NCI-H1417 (cell line): Measurements from ENCODE around the gene RFNG.
A peak's percentile ranks its signal among the peaks of the same experiment; 100 is the strongest.

ENCODE experiments used
- DNase-seq, 3 experiments: peaks; one replicate each; lab custom pipeline; 2025; lab: John Stamatoyannopoulos, UW

The RFNG gene

DNA sequence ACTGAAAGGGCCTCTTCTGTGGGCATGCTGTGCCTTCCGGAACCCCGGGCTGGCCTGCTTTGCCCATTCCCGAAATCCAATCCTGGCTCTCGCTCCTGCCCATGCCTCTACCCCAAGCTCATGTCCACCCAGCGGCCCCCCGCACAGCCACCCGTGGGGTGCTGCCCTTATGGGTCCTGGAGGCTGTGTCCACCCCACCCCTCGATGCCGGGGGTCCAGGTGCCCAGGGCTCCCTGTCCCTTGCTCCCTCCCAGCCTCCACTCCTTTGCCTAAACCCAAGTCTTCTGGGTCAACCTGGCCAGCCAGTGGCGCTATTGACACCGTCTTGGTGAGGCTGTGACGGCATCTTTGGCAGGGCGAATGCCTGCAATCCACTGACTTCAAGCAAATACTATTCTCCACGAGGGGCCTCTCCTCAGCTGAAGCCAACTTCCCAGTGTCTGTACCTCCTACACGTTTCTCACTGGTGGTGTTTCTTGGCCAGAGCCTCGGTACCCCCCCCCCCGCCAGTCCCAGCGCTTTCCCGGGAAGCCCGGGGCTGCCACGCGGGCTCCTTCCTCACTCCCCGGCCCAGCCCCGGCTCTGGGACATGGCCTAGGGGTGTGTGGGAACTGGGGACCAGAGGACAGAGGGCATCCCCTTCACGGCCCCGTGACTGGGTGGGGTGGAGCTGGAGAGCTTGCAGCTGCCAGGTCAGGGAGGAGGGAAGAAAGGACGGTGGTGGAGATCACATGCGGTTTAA lies 26.2 kb upstream of the RFNG start:
- no peak for DNase-seq

DNA sequence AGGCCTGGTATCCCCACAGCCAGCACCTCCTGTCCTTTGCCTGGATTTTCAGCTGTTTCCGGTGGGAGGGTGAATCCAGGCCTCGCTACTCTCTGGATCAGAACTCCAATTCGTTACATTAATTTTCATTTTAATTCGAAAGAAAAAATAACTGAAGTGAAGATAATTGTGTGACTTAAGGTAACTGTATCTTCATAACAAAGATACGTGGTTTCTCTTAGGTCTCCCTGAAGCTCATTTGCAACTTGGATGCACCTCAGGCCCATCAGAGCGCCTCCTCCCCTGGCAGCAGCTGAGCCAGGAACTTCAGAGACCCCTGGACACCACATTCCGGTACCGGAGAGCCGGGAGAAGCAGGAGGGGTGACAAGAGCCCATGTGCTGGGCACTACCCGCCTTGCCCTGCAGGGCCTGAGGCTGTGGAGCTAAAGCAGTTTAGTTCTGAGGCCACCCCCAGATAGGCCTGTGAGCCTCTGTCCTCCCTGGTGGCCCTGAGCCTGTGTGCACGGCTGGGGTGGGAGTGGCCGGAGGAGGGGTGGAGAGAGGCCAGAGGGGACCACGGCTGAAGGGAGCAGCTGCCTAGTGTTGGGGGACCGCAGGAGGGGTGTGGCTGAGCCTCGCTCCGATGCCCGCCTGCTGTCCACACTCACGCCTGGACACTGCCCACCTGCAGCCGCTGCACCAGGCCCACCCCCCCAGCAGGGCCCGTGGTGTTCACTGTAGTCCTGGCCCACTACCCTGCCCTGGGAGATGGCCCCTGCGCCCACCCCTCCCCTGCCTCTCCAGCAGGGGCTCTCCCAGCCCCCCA lies 25.4 kb upstream of the RFNG start:
- no peak for DNase-seq

DNA sequence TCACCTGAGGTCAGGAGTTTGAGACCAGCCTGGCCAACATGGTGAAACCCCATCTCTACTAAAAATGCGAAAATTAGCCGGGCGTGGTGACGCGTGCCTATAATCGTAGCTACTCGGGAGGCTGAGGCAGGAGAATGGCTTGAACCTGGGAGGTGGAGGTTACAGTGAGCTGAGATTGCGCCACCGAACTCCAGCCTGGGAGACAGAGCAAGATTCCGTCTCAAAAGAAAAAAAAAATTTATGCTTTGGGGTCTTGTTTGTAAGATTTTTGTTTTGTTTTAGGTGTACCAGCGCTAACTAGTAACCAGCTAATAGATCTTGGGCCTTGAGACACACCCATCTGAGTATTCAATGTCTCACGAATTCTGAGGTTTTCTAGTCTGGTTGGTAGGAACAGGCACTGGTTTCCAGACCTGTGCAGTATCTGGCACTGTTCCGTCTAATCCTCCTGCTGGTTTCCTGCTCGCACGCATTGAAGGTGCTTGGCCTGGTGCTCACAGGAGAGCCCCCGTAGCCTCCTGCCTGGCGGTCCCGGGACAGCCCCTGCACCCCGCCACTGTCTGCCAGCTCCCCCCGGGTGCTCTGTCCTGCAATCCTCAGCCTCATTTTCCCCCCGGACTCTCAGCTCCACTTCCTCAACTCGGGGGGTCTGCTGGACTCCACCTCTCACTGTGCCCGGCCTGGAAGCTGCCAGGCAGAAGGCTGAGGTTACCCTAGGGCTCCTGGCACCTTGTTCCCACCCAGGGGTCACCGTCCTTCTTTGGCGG lies 24.6 kb upstream of the RFNG start:
- no peak for DNase-seq

DNA sequence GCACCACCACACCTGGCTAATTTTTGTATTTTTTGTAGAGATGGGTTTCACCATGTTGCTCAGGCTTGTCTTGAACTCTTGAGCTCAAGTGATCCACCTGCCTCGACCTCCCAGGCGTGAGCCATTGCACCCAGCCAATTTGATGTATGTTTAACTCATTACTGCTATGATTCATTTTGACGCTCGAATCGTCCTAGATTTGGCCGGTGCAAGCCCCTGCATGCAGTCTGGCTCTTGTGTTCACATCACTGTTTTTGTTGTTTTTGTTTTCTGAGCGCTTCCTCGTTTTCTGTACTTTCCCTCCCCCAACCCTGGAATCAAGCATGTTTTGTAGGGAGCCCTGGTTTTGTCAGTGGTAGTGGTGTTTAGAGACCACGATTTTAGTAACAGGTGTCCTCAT lies 21.8 kb upstream of the RFNG start:
- no peak for DNase-seq

DNA sequence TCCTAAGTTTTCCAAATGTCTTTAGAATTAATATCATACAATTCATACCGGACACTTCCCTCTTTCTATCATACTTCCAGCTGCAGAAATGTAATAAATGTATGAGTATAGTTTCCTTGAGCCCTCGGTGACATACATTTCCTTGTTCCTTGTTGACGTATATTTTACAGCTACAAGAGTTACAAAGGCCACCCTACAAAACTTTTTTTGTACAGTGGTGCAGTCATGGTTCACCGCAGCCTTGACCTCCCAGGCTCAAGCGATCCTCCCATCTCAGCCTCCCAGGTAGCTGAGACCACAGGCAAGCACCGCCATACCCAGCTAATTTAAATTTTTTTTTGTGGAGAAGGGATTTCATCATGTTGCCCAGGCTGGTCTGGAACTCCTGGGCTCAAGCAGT lies 21.2 kb upstream of the RFNG start:
- no peak for DNase-seq

DNA sequence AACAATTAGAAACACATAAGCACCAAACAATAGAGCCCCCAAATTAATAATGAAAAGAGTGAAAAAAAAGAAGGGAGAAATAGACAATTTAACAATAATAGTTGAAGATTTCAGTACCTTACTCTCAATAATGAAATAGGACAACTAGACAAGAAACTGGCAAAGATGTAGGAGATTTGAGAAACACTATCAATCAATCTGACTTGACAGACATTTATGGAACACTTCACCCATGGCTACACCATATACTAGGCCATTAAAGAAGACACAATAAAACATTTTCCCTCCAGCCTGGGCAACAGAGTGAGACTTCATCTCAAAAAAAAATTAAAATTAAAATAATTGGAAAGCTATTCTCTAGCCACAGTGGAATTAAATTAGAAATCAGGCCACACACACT lies 19.0 kb upstream of the RFNG start:
- DNase-seq: no peak

DNA sequence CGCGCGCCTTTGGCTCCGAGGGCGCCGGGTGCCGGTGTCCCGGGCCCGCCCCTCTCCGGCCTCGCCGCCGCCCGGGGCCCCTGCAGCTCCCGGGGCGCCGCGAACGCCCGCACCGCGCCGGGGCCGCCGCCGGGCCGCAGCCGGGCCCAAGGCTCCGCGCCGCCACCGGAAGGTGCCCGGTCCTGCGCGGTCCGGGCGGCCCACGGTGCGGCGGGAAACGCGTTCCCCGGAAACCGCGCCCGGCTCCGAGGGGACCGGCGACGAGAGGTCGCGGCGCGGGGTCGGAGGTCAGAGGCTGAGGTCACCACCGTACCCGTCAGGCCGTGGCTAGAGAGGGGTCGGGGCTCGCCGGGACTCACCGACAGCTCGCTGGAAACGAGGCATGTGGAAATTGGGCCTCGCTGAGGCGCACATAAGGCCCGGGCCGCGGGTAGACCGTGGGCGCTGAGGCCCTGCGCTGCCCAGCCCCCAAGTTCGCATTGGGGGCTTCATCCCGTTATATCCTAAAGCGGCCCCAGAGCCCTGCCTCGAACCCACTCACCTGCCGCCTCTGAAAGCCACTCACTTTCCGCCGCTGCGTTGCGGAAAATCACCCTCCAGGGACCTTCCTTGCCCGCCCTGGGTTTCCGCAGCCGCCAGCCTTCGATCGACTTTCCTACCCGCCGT lies 14.2 kb upstream of the RFNG start, which contains the start of gene DUS1L:
DUS1L (minus strand) TSS at position 167 of the 666 bp plus-strand sequence. CDS start 745 bp downstream, outside the sequence.
- DNase-seq: peak; percentile 54 to 68 (median 54)

DNA sequence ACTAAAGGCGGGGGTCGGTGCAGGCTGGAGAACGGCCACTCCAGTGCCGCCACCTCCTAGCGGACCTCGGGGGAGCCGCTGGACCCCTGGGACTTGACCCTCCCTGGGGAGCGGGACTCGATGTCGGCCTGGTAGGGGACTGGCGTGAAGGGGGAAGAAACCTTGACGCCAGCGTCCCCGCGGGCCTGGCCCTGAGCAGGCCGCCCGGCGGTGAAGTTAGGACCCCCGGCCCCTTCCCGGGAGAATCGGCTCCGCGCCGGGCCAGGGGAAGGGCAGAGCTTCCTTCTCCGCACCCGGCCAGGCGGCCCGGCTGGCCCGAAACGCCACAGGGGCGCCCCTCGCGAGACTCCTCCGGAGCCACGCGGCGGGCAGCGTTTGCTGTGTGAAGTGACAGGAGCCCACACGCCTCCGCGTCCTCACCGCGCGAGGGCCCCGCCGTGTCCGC lies 13.6 kb upstream of the RFNG start:
- peak in 2 of 3 experiments; percentile 48 to 54 for DNase-seq

DNA sequence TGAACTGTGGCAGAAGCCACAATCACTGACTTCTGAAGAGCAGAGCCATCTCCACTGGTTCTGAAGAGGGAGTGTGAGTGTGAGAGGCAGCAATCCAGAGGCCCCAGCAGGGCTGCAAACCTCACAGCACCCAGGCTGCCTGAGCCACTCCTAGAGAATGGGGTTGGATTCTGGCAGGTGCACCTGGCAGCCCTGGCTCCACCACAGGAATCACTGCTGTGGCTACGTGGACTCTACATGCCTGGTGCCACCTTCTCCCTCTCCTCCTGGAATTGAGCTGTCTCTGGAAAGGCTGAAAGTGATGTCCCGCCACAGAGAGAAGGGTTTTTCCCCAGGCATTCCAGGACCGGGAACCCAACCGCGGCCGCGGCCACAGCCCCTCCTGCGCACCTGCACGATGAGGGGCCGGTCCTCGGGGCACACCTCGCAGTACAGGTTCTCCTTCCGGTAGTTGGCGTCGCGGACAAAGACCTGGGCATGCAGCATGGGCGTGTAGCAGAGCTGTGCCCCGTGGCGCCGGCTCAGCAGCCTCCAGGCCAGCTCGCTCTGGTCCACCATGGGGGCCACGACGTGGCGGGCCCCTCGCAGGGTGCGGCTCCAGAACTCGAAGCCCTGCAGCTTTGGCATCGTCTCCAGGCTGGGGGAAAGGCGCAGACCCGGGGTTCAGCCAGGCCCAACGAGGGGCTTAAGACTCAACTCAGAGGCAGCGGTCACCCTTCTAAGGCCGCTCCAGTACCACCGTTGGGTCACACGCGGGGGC lies 13.0 kb upstream of the RFNG start:
- peak; percentile 4 to 50 (median 41) for DNase-seq

DNA sequence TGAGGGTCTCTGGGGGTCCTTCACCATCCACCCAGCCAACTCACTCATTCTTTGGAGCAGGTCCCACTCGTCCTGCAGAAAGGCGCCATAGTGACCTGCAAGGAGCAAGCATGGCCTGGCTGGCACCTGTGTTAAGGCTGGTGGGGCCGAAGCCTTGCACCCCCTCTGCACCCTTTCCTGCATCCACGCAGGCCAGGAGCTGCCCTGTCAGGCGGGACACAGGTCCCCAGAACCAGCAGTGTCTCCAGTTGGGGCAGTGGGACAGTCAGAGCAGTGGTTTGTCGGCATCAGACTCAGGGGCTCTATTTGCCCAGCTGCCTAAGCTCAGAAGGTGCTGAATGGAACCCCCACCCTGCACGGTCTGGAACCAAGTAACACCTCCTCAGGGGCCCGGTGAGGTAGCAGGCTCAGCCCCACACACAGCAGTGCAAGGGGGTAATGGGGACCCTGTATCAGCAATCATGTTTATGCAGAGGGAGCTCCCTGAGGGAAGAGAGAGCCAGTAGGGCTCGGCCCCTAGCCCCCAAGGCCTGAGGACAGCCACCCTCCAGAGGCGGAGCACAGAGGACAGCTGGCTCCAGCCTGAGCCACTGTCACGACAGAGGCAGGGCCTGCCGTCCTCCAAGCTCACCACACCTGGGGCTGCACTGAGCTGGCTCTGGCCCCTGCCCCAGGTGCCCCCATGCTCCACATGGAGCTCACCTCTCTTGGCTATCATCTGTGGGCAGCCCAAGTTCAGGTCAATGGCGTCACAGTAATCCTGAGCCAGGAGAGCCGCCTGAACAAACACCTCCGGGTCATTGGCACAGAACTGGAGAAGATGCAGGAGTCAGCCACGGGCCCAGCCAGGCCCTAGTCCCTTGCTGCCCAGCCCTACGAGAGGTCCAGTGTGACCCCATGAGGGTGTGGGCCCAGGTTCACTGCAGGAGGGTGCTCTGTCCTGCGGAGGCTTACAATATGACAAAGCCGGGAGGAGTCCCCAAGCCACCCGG lies 12.1 kb upstream of the RFNG start:
- DNase-seq: no peak

DNA sequence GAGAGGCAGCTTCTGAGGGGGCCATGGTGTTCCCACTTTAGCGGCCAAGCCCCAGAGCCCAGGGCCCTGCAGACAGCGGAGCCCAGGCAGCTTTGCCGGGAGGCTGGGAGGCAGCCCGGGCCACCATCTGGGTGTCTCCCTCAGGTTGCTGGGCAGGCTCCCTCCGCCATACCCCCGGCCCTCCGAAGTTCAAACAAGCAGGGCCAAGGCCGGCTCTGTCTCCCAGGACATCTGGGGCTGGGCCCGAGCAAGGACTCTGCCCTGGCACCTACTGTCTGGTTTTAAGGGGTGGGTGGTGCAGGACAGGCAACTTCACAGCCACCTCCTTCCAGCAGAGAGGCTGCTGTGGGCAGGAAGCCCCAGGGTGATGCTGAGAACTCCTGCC lies 11.4 kb upstream of the RFNG start:
- no peak for DNase-seq

DNA sequence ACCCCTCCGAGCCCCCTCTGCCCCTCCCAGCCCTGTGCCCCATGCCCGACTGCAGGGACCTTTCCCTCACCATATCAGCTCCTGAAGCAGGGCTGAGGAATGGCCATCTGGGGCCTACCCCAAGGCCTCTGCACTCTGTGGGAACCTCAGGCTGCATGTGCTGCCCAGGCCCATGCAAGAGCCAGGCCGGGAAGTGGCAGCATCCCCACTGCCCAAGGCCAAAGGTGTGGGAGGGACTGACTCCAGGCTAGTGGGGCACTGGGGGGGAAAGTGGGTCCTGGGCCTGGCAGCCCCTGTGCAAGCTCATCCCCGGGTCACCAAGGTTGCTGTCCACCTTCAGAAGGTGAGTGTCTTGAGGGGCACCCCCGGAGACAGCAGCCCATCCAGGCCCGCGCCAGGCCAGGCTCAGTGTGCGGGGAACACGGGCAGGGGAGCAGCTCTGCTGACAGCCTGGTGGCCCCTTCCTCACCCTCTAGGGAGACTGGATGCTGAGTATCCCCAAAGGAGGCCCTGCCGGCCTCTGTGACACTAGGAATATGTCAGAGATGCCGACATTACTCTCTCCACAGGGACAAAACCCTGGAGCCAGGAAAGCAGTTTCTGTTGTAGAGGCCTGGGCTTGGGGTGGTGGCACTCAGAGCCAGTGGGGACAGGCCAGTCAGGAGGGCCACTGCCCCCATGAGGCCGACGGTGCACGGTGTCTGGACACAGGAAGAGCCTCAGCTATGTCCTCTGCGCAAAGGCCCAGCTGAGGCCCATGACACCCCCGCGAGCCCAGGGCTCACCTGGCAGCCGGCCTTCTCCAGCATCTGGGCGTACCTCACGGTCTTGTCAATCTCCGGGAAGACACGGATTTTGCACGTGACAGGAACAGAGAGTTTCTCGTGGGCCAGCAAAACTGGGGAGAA lies 10.7 kb upstream of the RFNG start:
- DNase-seq: no peak

DNA sequence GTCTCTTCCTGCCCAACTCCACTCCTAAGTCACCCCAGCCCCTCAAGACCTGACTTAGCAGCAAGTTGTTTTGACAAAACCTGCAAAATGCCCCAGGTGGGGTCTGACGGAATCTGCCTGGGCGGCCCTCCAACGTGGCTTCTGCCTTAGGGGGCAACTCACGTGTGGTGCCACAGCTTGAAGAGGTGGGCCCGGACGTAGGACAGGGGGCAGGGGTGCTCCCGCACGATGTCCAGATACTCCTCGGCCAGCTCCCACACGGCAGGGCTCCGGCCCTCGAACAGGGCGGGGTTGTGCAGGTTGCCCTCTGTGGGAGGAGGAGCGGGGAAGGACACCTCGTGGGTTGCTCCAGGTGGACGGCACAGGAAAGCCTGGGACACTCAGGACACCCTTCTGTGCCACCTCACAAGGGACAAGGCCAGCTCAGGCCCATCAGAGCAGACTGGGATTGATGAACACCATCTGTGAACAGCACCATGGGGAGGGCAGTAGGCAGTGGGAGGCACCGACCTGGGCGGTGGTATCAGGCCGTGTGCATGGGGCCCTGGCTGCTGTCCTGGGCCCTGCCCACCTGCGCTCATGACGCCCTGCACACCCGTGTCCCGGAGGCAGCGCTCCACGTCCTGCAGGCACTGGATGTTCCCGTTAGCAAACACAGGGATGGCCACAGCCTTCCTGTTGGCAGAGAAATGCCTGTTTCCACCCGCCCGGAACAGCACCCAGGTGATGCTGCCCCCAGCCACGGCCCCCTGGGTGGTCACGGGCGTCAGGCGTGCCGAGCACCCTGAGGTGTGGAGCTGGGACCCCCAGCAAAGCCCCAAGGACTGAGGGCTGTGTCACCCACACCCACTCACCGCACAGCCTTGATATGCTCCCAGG lies 9.7 kb upstream of the RFNG start:
- DNase-seq: no peak

DNA sequence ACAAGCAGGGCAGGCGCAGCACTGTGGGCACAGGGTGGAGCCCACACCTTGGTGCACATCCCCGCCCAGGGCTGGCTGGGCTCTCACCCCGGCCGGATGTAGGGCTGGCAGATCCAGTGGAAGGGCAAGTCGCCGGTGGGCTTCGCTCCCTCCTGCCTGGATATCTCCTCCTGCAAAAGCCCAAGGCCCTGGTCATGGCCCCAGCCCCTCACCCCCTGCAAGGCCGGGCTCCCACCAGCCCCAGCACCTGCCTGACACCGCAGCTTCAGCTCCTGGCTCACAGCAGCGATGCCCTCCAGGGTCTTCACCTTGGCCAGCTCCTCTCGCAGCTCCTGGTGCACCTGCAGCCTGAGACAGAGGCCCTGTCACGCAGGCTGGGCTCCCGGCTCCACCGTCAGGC lies 9.0 kb upstream of the RFNG start:
- DNase-seq: no peak

DNA sequence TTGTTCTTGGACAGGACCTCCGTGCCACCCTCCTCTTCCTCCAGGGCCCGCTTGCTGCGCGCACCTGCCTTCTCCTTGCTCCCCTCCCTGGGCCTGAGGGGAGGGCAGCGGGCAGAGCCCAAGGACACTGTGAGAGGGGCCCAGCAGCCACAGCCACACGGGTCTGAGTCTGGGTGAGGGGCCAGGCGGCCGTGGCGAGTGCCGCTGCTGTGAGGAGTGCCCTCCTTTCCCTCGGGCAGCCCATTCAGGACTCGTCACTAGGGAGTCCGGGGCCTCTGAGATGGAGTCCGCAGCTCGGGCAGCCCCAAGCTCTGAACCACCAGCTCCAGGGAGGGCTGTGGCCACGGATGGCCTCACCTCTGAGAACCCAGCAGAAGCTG lies 8.4 kb upstream of the RFNG start:
- DNase-seq: no peak

DNA sequence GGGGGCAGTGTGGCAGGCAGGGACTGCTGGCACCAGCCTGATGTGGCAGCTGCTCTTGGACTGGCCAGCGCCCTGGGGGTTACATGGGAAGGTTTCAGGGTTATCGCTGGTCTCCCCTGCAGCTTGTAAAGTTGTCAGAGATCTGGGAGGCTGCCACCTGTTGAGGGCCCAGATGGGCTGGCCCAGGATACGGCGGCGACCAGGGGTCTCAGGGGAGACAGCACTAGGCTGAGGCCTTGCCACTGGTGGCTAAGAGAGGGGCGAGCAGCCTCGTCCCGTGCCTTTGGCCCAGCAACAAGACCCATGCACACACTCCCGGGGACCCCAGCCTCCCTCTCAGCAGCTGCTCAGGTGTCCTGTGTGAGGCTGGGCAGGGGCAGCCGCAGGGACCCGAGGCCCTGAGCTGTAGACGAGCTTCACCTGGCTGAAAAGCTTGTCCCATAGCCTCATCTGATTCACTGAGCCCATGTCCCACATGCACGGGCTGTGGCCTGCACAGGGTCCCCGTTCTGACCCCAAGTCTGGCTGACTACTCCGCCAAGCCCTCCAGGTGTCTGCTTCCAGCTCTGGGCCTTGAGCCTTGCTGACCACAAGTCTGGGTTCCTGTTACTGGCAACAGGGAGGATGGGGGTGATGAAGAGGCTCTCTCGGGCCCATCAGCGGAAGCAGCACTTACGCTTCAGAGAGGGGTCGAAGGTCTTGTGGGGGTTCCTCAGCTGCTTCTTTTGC lies 7.8 kb upstream of the RFNG start:
- DNase-seq: no peak

DNA sequence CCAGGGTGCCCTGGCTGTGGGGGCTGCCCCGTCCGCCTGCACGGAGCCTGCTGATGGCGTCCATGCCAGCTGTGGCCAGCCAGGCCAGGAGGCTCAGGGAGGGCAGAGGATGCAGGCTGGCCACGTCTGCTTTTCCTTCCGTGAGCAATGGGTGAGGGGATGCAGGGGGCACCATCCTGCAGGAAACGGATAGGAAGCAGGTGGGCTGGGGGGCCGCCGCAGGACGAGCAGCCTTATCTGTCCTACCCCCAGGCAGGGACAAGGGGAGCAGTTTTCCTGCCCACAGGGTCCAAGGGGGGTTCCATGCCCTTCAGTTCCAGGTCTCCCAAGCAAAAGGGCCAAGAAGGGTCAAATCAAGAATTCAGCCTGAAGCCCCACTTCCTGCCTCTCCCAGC lies 7.2 kb upstream of the RFNG start:
- DNase-seq: no peak
